ENCODE measurements around the gene RPS27.

The RPS27 gene

DNA sequence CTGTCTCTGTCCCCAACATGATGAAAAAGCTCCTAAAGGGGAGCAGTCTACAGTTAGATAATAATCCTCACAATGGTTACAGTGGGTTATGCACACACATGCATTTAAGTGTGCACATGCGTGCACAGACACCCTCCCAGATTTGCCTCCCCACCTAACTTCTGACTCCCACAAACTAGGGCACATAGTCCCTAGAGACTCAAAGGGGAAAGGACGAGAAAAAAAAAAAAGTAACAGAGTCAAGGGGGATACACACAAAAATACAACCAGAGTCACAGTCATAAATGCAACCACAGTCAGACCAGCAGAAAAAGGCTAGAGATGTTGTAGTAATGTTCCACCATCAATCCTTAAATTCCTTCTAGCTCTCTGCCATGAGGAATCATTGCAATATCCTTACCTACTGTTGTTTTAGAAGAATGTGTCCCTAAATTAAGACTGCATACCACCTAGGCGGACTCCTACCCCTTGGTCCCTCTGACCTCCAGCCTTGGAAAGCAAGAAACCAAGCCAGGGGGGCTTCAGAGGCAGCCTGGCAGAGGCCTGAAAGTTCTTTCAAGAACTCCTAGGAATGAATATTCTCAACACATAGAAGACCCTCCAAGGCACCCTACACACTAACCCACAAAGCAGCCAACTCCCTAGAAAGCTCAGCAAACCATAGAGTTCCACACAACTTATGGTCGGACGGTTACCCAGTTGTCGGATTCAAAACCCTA, 33.4 kb upstream of the RPS27 start:
- DNase-seq (ENCODE audit: low read depth) = no peak
- H3K4me3 ChIP-seq (ENCODE audit: low read depth, low read length) = peak overlapping the region; percentile 94
- TF ChIP-seq, protein P1, sequence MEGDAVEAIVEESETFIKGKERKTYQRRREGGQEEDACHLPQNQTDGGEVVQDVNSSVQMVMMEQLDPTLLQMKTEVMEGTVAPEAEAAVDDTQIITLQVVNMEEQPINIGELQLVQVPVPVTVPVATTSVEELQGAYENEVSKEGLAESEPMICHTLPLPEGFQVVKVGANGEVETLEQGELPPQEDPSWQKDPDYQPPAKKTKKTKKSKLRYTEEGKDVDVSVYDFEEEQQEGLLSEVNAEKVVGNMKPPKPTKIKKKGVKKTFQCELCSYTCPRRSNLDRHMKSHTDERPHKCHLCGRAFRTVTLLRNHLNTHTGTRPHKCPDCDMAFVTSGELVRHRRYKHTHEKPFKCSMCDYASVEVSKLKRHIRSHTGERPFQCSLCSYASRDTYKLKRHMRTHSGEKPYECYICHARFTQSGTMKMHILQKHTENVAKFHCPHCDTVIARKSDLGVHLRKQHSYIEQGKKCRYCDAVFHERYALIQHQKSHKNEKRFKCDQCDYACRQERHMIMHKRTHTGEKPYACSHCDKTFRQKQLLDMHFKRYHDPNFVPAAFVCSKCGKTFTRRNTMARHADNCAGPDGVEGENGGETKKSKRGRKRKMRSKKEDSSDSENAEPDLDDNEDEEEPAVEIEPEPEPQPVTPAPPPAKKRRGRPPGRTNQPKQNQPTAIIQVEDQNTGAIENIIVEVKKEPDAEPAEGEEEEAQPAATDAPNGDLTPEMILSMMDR (IDR thresholded peaks at IDR 0.05; ENCODE audit: low read depth, low read length, missing control alignments) = no peak

DNA sequence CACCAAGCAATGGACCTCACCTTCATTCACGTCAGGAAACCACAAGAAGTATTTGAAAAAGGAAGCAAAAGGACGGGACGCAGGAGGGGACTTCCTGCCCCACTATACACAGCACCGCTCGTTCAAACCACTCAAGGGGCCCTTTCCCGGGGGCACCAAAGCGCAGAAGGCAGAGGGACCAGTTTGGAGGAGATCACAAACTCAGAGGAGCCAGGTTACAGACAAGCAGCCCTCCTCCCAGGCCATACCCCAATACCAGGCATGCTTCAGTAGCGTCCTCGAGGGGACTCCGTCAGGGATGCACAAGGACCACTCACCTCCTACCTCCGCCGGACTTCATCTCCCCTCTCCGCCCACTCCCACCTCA, 32.8 kb upstream of the RPS27 start:
- no peak for DNase-seq (ENCODE audit: low read depth)
- H3K4me3 ChIP-seq (ENCODE audit: low read depth, low read length) = peak overlapping the region; percentile 94
- TF ChIP-seq, protein P1 (IDR thresholded peaks at IDR 0.05; ENCODE audit: low read depth, low read length, missing control alignments) = no peak

DNA sequence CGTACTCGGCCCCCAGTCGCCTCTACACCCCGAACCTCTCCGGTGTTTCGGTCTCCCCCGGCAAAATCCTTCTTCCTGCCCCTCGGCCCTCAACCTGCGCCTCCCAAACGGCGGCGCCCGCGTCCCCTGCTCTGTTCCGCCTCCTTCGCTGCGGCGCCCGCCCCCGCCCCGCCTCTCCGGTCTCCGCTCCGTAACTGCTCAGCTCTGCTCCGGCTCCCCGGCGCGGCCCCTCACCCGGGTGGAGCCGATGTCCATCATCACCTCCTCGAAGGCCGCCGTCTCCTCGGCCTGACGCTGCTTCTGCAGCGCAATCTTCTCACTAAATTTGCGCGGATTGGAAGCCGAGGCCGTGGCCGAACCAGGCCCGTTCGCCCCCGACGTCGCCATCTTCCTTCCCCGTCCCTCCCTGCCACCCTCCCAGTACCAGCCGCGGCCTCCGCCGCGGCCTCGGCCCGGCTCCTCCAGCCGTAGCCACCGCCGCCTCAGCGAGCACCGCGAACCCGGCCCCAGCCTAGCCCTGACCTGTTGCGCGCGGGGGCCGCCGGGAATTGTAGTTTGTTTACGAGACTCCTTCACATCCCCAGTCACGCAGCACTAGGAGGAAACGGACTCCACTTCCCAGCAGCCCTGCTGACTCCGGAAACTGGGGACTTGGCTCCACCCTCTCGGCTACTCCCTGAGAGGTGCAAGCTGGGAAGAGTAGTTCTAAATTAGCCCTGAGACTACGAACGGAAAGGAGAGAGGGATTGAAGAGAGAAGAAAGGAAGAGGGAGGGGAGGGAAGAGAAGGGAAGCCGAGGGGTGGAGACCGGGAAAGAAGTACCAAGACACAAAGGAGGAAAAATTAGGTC, 32.2 kb upstream of the RPS27 start, which contains the start of gene CRTC2:
Gene CRTC2, minus strand, starts transcription at position 502 of the 850 bp plus-strand sequence. Its CDS starts 115 bp downstream, at position 387.
- TF ChIP-seq, protein P1 (IDR thresholded peaks at IDR 0.05; ENCODE audit: low read depth, low read length, missing control alignments) = no peak
- peak within 1 kb of the TSS; percentile 94 for H3K4me3 ChIP-seq (ENCODE audit: low read depth, low read length)
- DNase-seq (ENCODE audit: low read depth) = peak; percentile 94

DNA sequence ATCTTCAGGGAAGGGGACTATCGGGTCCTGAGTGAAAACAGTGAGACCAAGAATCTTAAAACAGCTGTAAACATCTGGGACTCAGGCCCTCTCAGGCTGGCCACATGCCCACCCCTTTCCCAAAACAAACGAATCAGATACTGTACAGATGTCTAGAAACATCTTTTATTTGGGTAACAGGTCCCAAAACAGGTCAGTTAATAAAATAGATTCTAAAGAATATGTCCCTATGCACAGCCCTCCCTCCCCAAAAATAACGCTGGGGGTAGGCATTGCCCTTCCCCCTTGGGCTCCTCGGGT, 31.7 kb upstream of the RPS27 start:
- H3K4me3 ChIP-seq (ENCODE audit: low read depth, low read length) = no peak overlapping the region; the same call in 1 of the 2 replicates
- TF ChIP-seq, protein P1 (IDR thresholded peaks at IDR 0.05; ENCODE audit: low read depth, low read length, missing control alignments) = no peak
- DNase-seq (ENCODE audit: low read depth) = no peak

DNA sequence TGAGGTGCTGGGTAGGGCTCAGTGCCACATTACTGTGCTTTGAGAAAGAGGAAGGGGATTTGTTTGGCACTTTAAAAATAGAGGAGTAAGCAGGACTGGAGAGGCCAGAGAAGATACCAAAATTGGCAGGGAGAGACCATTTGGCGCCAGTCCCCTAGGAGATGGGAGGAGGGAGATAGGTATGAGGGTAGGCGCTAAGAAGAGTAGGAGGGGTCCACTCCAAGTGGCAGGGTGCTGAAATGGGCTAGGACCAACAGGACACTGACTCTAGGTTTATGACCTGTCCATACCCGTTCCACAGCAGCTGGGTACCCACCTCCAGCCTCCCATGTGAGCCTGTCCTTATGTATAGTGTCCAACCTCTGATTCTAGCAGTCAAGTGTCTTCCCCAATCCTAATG, 31.1 kb upstream of the RPS27 start:
- no peak overlapping the region for H3K4me3 ChIP-seq (ENCODE audit: low read depth, low read length)
- TF ChIP-seq, protein P1 (IDR thresholded peaks at IDR 0.05; ENCODE audit: low read depth, low read length, missing control alignments) = no peak
- no peak for DNase-seq (ENCODE audit: low read depth)

DNA sequence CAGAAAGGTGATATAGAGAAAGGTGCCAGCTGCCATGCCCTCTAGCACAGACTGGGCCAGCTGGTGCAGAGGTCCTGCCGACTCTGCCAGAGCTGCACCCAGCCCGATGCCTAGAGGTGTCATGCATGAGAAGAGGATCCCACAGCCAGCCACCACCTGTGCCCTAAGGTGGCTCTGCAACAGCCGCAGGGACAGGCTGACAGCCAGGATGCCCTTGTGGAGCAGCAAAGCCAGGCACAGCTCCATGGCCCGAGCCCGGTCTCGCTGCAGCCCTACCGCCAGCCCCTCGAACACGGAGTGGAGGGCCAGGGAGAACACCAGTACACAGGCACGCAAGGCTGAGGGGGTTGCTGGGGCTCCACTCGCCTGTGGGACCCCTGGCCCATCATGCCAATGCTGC, 30.4 kb upstream of the RPS27 start:
- TF ChIP-seq, protein P1 (IDR thresholded peaks at IDR 0.05; ENCODE audit: low read depth, low read length, missing control alignments) = no peak
- DNase-seq (ENCODE audit: low read depth) = no peak
- H3K4me3 ChIP-seq (ENCODE audit: low read depth, low read length) = no peak overlapping the region

Measured in GM12864 (cell line).